Activated naive CD4-positive, alpha-beta T cell treated with anti-CD3 and anti-CD28 coated beads, Interleukin-2, amount 10 ng/mL, durations not matched to agents 7 days and 5 days (primary cell): ENCODE data around the gene GMDS.

Experiments used
- CTCF ChIA-PET: fragments of 350-600 bp; sonication (Branson Sonifier 250); formaldehyde crosslinking; loops from one replicate; lab custom pipeline; 2021; ENCODE audit warnings: antibody characterized with exemption; lab: Charles Lee
- DNase-seq: peaks from one replicate; pipeline ENCODE4 v3.0.0-alpha.2; 2020
- H3K27ac Mint-ChIP-seq: one replicate; pipeline ENCODE4 v1.8.0; 2021; ENCODE audit warnings: mild to moderate bottlenecking, moderate library complexity, mixed read lengths
- H3K27me3 Mint-ChIP-seq: one replicate; pipeline ENCODE4 v1.8.0; 2021; ENCODE audit warnings: mild to moderate bottlenecking, mixed read lengths
- H3K36me3 Mint-ChIP-seq: one replicate; pipeline ENCODE4 v1.8.0; 2021; ENCODE audit warnings: mixed read lengths
- H3K4me1 Mint-ChIP-seq: one replicate; pipeline ENCODE4 v1.8.0; 2021; ENCODE audit warnings: mixed read lengths
- H3K4me3 Mint-ChIP-seq: one replicate; pipeline ENCODE4 v1.8.0; 2021; ENCODE audit warnings: mild to moderate bottlenecking, moderate library complexity, mixed read lengths
- H3K9me3 Mint-ChIP-seq: one replicate; pipeline ENCODE4 v1.8.0; 2021; ENCODE audit warnings: mixed read lengths

GMDS gene

DNA sequence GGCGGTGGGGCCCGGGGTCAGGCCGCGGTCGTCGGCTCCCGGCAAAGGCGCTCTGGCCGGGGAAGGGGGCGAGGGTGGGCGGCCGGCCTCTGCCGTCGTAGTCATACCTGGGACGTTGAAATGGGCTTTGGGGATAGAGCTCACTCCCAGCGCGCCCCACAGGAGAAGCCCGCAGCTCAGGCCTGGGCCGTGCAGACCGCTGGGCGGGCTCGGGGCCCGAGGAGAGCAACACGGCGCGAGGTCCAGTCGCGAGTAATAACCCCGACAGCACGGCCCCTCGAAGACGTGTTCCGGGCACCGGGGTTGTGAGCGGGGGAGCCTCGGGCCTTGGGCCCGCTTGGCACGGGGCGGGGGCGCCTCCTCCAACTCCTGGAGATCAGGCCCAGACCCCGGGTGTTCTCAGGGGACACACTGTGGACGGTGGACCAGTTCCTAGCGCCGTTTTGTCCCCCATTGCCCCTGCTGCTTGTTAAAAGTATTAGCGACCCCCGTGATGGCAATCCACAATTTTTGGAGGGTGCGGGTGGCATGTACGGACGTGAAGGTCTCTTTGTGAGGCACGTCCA, 624.8 kb downstream of the GMDS start:
- no peak overlapping the region for H3K4me3 Mint-ChIP-seq

GRCh38 chr6:1619673-1620503, 625.5 kb downstream of the GMDS start:
- Mint-ChIP-seq H3K9me3 (no peaks in the 10 kb centered on the region), H3K27ac (no peak overlapping the region), H3K27me3 (peaks cover 100% of the 10 kb centered on the region), H3K4me1 (no peaks in the 10 kb centered on the region), H3K36me3 (peaks cover 3% of the 10 kb centered on the region), H3K4me3 (no peak overlapping the region)
- DNase-seq: no peak
- CTCF ChIA-PET: no interaction called here

More for the DNA sequence above, 624.8 kb downstream of the GMDS start:
- no peak for DNase-seq
- CTCF ChIA-PET: no interaction called here
- Mint-ChIP-seq H3K27me3 (peaks cover 100% of the 10 kb centered on the region), H3K27ac (no peak overlapping the region), H3K9me3 (no peaks in the 10 kb centered on the region), H3K36me3 (peaks cover 3% of the 10 kb centered on the region), H3K4me1 (peaks cover 7% of the 10 kb centered on the region)

DNA sequence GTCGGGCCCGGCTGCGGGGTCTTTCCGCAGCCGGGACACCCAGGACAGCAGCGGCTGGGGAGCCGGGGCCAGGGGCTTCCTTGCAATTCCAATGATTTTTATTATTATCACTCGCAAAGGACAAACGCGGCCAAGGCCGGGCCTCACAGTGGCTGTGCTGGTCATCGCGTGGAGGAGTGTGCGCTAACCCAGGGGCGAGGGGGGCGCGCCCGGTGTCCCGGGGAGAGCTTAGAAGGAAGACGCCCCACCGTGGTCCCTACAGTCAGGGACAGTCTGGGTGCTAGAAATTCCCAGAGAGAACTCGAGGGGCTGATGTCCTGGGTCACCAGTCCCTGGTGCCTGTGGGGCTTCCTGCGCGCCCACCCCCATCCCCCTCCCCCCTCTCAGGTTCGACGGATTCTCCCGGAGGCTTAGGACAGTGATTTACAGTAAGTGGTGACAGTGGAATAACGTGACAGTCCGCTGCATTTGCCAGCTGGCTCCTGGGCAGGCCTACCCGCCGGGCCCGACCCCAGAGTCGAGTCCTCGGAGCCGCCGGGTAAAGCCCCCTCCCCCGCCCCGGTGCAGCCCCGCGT, 626.2 kb downstream of the GMDS start:
- no peak for DNase-seq
- CTCF ChIA-PET: no interaction called here
- Mint-ChIP-seq H3K4me1 (no peaks in the 10 kb centered on the region), H3K36me3 (peaks cover 3% of the 10 kb centered on the region), H3K27ac (no peak overlapping the region), H3K27me3 (peaks cover 100% of the 10 kb centered on the region), H3K9me3 (no peaks in the 10 kb centered on the region), H3K4me3 (no peak overlapping the region)

GRCh38 chr6:1618311-1619097, 626.9 kb downstream of the GMDS start:
- H3K4me1 Mint-ChIP-seq: peaks cover 2% of the 10 kb centered on the region
- no peak for DNase-seq
- peaks cover under 1% of the 10 kb centered on the region for H3K36me3 Mint-ChIP-seq
- CTCF ChIA-PET: no interaction called here
- no peak overlapping the region for H3K4me3 Mint-ChIP-seq
- H3K27me3 Mint-ChIP-seq: peaks cover 100% of the 10 kb centered on the region
- H3K9me3 Mint-ChIP-seq: no peaks in the 10 kb centered on the region
- H3K27ac Mint-ChIP-seq: no peak overlapping the region

GRCh38 chr6:1617466-1618310, 627.7 kb downstream of the GMDS start:
- no peak for DNase-seq
- CTCF ChIA-PET: no interaction called here
- no peaks in the 10 kb centered on the region for H3K9me3 Mint-ChIP-seq
- peaks cover 100% of the 10 kb centered on the region for H3K27me3 Mint-ChIP-seq
- no peaks in the 10 kb centered on the region for H3K36me3 Mint-ChIP-seq
- no peak overlapping the region for H3K4me3 Mint-ChIP-seq
- peaks cover 9% of the 10 kb centered on the region for H3K4me1 Mint-ChIP-seq
- H3K27ac Mint-ChIP-seq: no peak overlapping the region

GRCh38 chr6:1616701-1617463, 628.5 kb downstream of the GMDS start:
- CTCF ChIA-PET: no interaction called here
- Mint-ChIP-seq H3K4me3 (no peak overlapping the region), H3K4me1 (peaks cover 17% of the 10 kb centered on the region), H3K36me3 (peaks cover 2% of the 10 kb centered on the region), H3K27ac (no peak overlapping the region), H3K9me3 (no peaks in the 10 kb centered on the region), H3K27me3 (peaks cover 98% of the 10 kb centered on the region)
- no peak for DNase-seq

GRCh38 chr6:1615853-1616420, 629.5 kb downstream of the GMDS start:
- no peak overlapping the region for H3K27ac Mint-ChIP-seq
- H3K4me3 Mint-ChIP-seq: no peak overlapping the region
- H3K36me3 Mint-ChIP-seq: peaks cover 3% of the 10 kb centered on the region
- CTCF ChIA-PET: no interaction called here
- H3K27me3 Mint-ChIP-seq: peaks cover 92% of the 10 kb centered on the region
- no peaks in the 10 kb centered on the region for H3K9me3 Mint-ChIP-seq
- H3K4me1 Mint-ChIP-seq: peaks cover 19% of the 10 kb centered on the region
- no peak for DNase-seq

DNA sequence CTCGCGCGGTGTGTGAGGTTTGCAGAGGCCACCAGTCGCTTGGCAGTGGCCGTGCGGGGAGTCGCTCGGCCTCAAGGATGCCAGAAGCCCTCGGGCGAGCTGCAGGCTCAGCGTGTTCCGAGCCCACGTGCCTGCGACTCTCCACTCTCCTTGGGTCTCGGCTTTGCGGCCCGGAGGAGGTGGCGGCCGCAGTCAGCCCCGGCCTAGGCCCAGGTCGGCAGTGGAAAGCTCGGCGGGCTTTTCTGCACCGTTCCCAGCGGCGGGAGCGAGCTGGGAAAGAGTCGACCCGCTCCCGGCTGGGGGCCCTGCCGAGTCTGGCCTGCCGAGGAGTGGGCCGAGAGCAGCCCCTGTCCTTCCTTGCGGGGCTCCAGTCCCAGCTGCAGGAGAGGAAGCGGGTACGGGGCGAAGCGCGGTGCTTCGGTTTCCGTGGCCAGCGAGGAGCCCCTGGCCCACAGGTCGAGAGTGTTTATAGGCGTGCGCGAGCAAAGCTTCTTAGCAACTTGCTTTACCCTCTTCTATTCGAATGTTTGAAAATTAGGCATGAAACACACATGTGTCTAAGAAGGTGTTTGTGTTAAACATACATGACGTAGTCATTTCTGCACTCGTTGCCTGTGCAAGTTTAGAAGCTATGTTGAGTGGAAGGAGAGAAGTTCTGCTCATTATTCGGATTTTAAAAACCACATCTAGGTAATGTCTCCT, 630.1 kb downstream of the GMDS start:
- no peaks in the 10 kb centered on the region for H3K9me3 Mint-ChIP-seq
- DNase-seq: no peak
- peaks cover 22% of the 10 kb centered on the region for H3K4me1 Mint-ChIP-seq
- peaks cover 92% of the 10 kb centered on the region for H3K27me3 Mint-ChIP-seq
- H3K27ac Mint-ChIP-seq: no peak overlapping the region
- CTCF ChIA-PET: interaction anchor here (1.7 kb wide), 1 partner anchor 593 kb away, joined by 4 read pairs; no protein-coding TSS in a partner anchor
- no peak overlapping the region for H3K4me3 Mint-ChIP-seq
- H3K36me3 Mint-ChIP-seq: peaks cover 3% of the 10 kb centered on the region

DNA sequence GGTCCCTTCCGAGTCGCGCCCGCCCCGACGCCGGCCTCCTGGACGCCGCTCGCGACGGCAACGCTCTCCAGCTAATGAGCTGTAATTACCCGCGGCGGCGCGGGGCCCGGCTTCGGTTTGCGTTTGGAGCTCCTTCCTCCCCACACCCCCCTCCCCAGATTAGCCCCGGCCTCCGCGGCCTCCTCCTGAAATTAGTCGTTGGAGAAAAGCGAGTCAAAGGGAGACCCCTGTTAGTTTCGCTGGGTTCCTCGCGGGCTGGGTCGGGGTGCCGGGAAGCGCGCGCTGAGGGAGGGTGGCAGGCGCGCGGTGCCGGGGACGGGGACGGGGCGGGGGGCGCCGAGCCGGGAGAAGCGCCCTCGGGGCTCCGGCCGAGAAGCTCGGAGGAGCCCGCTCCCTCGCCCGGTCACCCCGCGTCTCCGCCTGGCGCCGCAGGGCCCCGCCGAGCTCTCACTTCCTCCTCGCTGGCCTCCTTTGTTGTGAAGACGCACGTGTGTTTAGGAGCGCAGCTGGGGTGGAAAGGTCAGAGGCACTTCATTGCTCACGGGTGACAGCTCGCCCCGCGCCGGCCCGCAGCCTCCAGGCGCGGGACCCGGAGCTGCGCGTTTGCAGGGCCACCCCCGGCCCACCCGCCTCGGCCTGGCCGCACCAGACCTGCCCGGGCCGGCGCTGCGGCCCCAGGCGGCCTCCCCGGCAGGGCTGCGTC, 630.8 kb downstream of the GMDS start:
- Mint-ChIP-seq H3K27ac (no peak overlapping the region), H3K36me3 (peaks cover 3% of the 10 kb centered on the region), H3K4me1 (peaks cover 22% of the 10 kb centered on the region), H3K27me3 (peaks cover 91% of the 10 kb centered on the region), H3K4me3 (no peak overlapping the region), H3K9me3 (no peaks in the 10 kb centered on the region)
- DNase-seq: no peak
- CTCF ChIA-PET: interaction anchor here (0.6 to 1.7 kb wide), 2 partner anchors 178 to 594 kb away, joined by 3 to 4 read pairs; no protein-coding TSS in a partner anchor

GRCh38 chr6:1613688-1614447, 631.5 kb downstream of the GMDS start:
- CTCF ChIA-PET: interaction anchor here (0.6 to 1.7 kb wide), 3 partner anchors 92 to 595 kb away, joined by 3 to 4 read pairs (median 3); no protein-coding TSS in a partner anchor
- peak overlapping the region; percentile 25 for H3K27ac Mint-ChIP-seq
- H3K36me3 Mint-ChIP-seq: peaks cover 3% of the 10 kb centered on the region
- peaks cover 91% of the 10 kb centered on the region for H3K27me3 Mint-ChIP-seq
- H3K4me1 Mint-ChIP-seq: peaks cover 26% of the 10 kb centered on the region
- no peaks in the 10 kb centered on the region for H3K9me3 Mint-ChIP-seq
- no peak for DNase-seq
- no peak overlapping the region for H3K4me3 Mint-ChIP-seq

DNA sequence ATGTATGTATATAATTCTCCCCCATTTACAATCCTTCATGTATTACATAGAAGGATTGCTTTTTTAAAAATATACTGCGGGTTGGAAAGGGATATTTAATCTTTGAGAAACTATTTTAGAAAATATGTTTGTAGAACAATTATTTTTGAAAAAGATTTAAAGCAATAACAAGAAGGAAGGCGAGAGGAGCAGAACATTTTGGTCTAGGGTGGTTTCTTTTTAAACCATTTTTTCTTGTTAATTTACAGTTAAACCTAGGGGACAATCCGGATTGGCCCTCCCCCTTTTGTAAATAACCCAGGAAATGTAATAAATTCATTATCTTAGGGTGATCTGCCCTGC, 632.1 kb downstream of the GMDS start:
- Mint-ChIP-seq H3K27me3 (peaks cover 91% of the 10 kb centered on the region), H3K9me3 (no peaks in the 10 kb centered on the region), H3K36me3 (peaks cover 6% of the 10 kb centered on the region), H3K4me3 (no peak overlapping the region), H3K27ac (no peak overlapping the region), H3K4me1 (peaks cover 30% of the 10 kb centered on the region)
- DNase-seq: no peak
- CTCF ChIA-PET: interaction anchor here (1.7 kb wide), 1 partner anchor 595 kb away, joined by 4 read pairs; no protein-coding TSS in a partner anchor
